Karpas-422 (cell line): Measurements from ENCODE around the gene ANKRD63. TPM values are rescaled to one million over a fixed set of nuclear protein-coding genes. Genes with fewer than 3 reads are reported as not detected.

Source experiments
- DNase-seq: peaks from one replicate; pipeline ENCODE4 v3.0.0-alpha.2; 2015
- H2AFZ ChIP-seq: fragments of 200-600 bp; sonication (generic); 2 replicates; pipeline ENCODE4 v1.6.1; 2014; ENCODE audit warnings: antibody characterized with exemption, low read length, mixed read lengths
- H3K27ac ChIP-seq: fragments of 200-600 bp; sonication (generic); 2 replicates; pipeline ENCODE4 v1.5.1; 2014; ENCODE audit warnings: mild to moderate bottlenecking, low read length, moderate library complexity
- H3K27me3 ChIP-seq: fragments of 200-600 bp; sonication (generic); 2 replicates; pipeline ENCODE4 v1.6.1; 2014; ENCODE audit warnings: low read length, mixed read lengths
- H3K36me3 ChIP-seq: fragments of 200-600 bp; sonication (generic); 2 replicates; pipeline ENCODE4 v1.6.1; 2014; ENCODE audit warnings: low read length, mixed read lengths; ENCODE audit not compliant: insufficient read depth
- H3K4me1 ChIP-seq: fragments of 200-600 bp; sonication (generic); 2 replicates; pipeline ENCODE4 v1.6.1; 2014; ENCODE audit warnings: mild to moderate bottlenecking, low read length, mixed read lengths
- H3K4me2 ChIP-seq: fragments of 200-600 bp; sonication (generic); 2 replicates; pipeline ENCODE4 v1.6.1; 2014; ENCODE audit warnings: low read length, low read depth, mild to moderate bottlenecking; ENCODE audit not compliant: poor library complexity, severe bottlenecking
- H3K4me3 ChIP-seq: fragments of 200-600 bp; sonication (generic); 2 replicates; pipeline ENCODE4 v1.5.1; 2014; ENCODE audit warnings: mild to moderate bottlenecking, antibody characterized with exemption, low read length, mixed read lengths
- H3K79me2 ChIP-seq: fragments of 200-600 bp; sonication (generic); 2 replicates; pipeline ENCODE4 v1.6.1; 2014; ENCODE audit warnings: mild to moderate bottlenecking, low read length, mixed read lengths
- H3K9ac ChIP-seq: fragments of 200-600 bp; sonication (generic); 2 replicates; pipeline ENCODE4 v1.6.0; 2014; ENCODE audit warnings: low read length
- H3K9me2 ChIP-seq: fragments of 200-600 bp; sonication (generic), shearing (Covaris generic); replicated peaks from 2 replicates; pipeline ENCODE4 v1.6.0; 2014; ENCODE audit warnings: mild to moderate bottlenecking, low read length, moderate library complexity; ENCODE audit not compliant: insufficient read depth
- H3K9me3 ChIP-seq: fragments of 300-700, 200-600 bp; sonication (generic); 2 replicates; pipeline ENCODE4 v1.6.1; 2014; ENCODE audit warnings: low read length, mixed read lengths
- H4K20me1 ChIP-seq: fragments of 200-600 bp; sonication (generic); 2 replicates; pipeline ENCODE4 v1.6.1; 2014; ENCODE audit warnings: mild to moderate bottlenecking, antibody characterized with exemption, low read length, low read depth; ENCODE audit not compliant: insufficient read depth
- total RNA-seq: library from RNA; depleted of rRNA; stranded (reverse); fragments of >200 nt; shearing (Covaris generic); gene quantifications from 2 replicates; pipeline ENCODE4 v1.2.3, GENCODE V29; 2014; ENCODE audit warnings: low replicate concordance

The ANKRD63 gene
- total RNA-seq, 1 experiment from 2014 or later, result not detected

DNA sequence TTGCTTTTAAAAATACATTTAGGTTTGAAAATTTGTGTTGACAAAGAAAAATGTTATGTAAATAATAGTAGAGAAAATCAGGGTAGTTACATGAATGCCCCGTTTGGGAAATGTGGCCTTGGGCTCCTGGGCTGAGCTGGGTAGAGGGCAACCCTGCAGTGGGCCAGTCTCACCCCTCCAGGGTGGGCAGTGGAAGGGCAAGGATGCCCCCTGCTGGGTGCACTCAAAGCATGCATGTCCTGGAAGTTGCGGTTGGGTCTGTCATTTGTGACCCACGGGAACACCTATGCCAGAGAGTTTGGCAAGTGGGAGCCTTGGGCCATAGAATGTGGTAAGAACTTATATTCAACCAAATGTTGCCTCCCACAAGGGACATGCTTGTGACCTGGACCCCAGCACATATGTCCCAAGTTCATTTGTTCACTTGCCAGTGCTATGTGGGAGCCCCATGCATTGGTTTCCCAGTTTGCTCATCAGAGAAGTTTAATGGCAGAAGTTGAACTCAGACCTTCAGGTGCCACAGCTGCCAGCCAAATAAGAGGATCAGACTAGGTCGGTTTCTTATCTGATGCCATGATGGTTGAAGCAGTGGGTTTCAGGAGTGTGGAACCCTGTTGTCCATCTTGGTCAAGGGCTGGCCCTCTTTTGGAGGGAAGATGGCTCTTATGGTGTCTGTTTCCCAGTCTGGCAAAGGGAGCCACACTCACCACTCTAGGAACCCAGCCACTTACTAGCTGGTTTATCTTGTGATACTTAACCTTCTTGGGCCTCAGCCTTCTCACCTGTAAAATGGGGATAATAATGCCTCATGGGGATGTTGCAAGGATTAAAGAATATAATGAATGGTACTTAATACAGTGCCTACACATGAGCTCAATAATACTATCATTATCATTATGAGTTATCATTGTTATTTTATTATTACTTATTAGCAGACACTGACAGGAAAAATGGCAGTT is 27.4 kb upstream of the ANKRD63 start:
- no peaks in the 10 kb centered on the region for H3K27me3 ChIP-seq
- H3K9me3 ChIP-seq, result no peaks in the 10 kb centered on the region
- H3K79me2 ChIP-seq, result no peaks in the 10 kb centered on the region
- H3K9ac ChIP-seq, result no peak overlapping the region
- H2AFZ ChIP-seq, result no peak overlapping the region
- no peak overlapping the region for H3K4me2 ChIP-seq
- H3K4me3 ChIP-seq, result no peak overlapping the region
- H3K9me2 ChIP-seq, result no peaks in the 10 kb centered on the region
- H3K4me1 ChIP-seq, result peaks cover 42% of the 10 kb centered on the region
- no peak overlapping the region for H3K27ac ChIP-seq
- H4K20me1 ChIP-seq, result no peaks in the 10 kb centered on the region
- no peaks in the 10 kb centered on the region for H3K36me3 ChIP-seq
- DNase-seq, result peak; percentile 87

DNA sequence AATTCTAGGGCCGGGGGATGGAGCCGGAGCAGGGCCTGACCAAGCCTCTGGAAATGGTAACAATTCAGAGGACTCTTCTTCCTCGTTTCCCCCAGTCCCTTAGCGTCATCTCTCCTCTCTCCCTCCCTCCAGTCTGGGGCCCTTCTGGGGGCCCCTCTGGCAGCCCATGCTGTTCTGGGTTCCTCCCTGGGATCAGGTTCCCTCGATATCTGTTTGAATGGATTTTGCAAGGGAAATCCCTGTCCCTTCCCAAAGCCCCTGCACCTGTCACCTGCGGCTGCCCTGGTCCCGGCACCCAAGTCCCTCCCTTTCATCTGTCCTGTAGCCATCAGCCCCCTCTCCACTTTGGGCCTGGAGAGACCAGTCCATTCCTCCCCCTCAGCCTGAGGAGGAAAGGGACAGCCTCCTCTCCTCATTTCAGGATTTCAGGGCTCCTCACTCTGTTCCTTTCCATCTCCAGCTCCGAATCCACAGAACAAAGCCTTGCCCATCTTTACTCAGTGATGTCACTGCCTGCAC is 26.5 kb upstream of the ANKRD63 start:
- no peaks in the 10 kb centered on the region for H3K27me3 ChIP-seq
- H3K79me2 ChIP-seq, result no peaks in the 10 kb centered on the region
- no peak overlapping the region for H3K9ac ChIP-seq
- no peak overlapping the region for H3K4me3 ChIP-seq
- H3K9me2 ChIP-seq, result no peaks in the 10 kb centered on the region
- no peak for DNase-seq
- no peak overlapping the region for H3K27ac ChIP-seq
- no peak overlapping the region for H3K4me2 ChIP-seq
- no peaks in the 10 kb centered on the region for H3K9me3 ChIP-seq
- no peaks in the 10 kb centered on the region for H4K20me1 ChIP-seq
- peaks cover 42% of the 10 kb centered on the region for H3K4me1 ChIP-seq
- H2AFZ ChIP-seq, result no peak overlapping the region
- H3K36me3 ChIP-seq, result no peaks in the 10 kb centered on the region

- Histone ChIP-seq H4K20me1 (no peaks in the 10 kb centered on the region), H3K27ac (peak within 1 kb of the TSS; percentile 70), H3K9me3 (no peaks in the 10 kb centered on the region), H3K79me2 (no peaks in the 10 kb centered on the region), H3K4me2 (peak within 1 kb of the TSS; percentile 74), H3K36me3 (no peaks in the 10 kb centered on the region), H3K4me3 (peak within 1 kb of the TSS; percentile 59; the same call in 1 of the 2 replicates), H3K4me1 (peaks cover 33% of the 10 kb centered on the region), H3K27me3 (no peaks in the 10 kb centered on the region), H3K9ac (peak within 1 kb of the TSS; percentile 65), H2AFZ (no peak within 1 kb of the TSS), H3K9me2 (no peaks in the 10 kb centered on the region)
- DNase-seq, result peak; percentile 74
Measured at GRCh38 chr15:40307421-40308211, 24.8 kb upstream of the ANKRD63 start, which contains the start of gene PLCB2. Gene PLCB2 (minus strand): TSS chr15:40307935. CDS start chr15:40307672, 263 bp downstream.

DNA sequence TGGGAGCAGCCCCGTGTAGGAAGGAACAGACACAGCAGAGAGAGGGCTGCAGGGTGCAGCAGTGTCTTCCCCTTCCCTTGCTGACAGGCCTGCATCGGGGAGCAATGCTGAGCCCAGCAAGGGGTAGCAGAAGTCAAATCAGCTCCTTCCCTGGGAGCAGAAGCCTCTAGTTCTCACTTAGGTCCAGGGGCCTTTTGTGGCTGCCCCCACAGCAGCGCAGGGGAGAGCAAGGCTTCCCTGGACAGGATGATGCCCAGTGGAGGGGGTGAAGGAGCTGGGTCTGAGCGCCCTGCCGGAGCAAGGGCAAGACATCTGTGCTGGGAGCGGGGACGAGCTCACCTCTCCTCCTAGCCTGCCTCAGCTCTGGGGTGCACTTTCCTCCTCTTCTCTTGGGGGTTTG is 24.0 kb upstream of the ANKRD63 start:
- Histone ChIP-seq H3K27ac (no peak overlapping the region), H3K9me3 (no peaks in the 10 kb centered on the region), H3K4me2 (peak overlapping the region; percentile 74), H3K9ac (peak overlapping the region; percentile 65), H2AFZ (no peak overlapping the region), H3K4me3 (peak overlapping the region; percentile 48; the same call in 1 of the 2 replicates), H4K20me1 (no peaks in the 10 kb centered on the region), H3K9me2 (no peaks in the 10 kb centered on the region), H3K4me1 (peaks cover 33% of the 10 kb centered on the region), H3K79me2 (no peaks in the 10 kb centered on the region), H3K36me3 (no peaks in the 10 kb centered on the region), H3K27me3 (no peaks in the 10 kb centered on the region)
- no peak for DNase-seq

- Histone ChIP-seq H3K36me3 (no peaks in the 10 kb centered on the region), H3K27me3 (no peaks in the 10 kb centered on the region), H3K4me2 (peak overlapping the region; percentile 74), H3K27ac (no peak overlapping the region), H2AFZ (no peak overlapping the region), H3K4me1 (peaks cover 33% of the 10 kb centered on the region), H3K9me2 (no peaks in the 10 kb centered on the region), H3K9me3 (no peaks in the 10 kb centered on the region), H3K4me3 (no peak overlapping the region; the same call in 1 of the 2 replicates), H3K79me2 (no peaks in the 10 kb centered on the region), H3K9ac (peak overlapping the region; percentile 65), H4K20me1 (no peaks in the 10 kb centered on the region)
- no peak for DNase-seq
Measured at GRCh38 chr15:40306371-40306770, 23.5 kb upstream of the ANKRD63 start.

DNA sequence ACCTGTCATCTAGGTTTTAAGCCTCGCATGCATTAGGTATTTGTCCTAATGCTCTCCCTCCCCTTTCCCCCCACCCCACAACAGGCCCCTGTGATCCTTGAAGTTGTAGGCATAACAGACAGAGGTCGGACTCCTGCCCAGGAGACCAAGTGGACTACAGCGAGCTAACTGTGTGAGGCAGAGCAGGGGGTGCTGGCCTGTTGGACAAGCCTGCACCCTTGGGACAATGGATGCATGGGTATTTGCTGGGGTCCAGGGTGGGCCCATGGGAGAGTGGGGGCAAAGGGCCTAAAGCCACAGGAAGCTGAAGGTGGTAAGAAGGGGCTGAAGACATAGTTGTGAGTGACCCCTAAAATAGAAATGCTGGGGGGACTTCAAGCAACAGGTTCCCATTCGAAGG is 22.4 kb upstream of the ANKRD63 start:
- Histone ChIP-seq H3K9ac (no peak overlapping the region), H3K4me2 (no peak overlapping the region), H3K4me3 (no peak overlapping the region), H4K20me1 (no peaks in the 10 kb centered on the region), H3K9me2 (no peaks in the 10 kb centered on the region), H3K79me2 (no peaks in the 10 kb centered on the region), H3K4me1 (peaks cover 33% of the 10 kb centered on the region), H3K9me3 (peaks cover 7% of the 10 kb centered on the region), H2AFZ (no peak overlapping the region), H3K36me3 (no peaks in the 10 kb centered on the region), H3K27me3 (no peaks in the 10 kb centered on the region; the same call in 1 of the 2 replicates), H3K27ac (no peak overlapping the region)
- DNase-seq, result no peak

- DNase-seq, result no peak
- Histone ChIP-seq H3K27ac (no peak overlapping the region), H3K4me1 (peaks cover 22% of the 10 kb centered on the region), H2AFZ (no peak overlapping the region), H4K20me1 (no peaks in the 10 kb centered on the region), H3K4me2 (no peak overlapping the region), H3K27me3 (no peaks in the 10 kb centered on the region; the same call in 1 of the 2 replicates), H3K9me3 (peaks cover 8% of the 10 kb centered on the region), H3K9ac (no peak overlapping the region), H3K36me3 (0 out of 2 replicates have a peak, but pooled peaks cover 3% of the 10 kb centered on the region), H3K79me2 (no peaks in the 10 kb centered on the region), H3K4me3 (no peak overlapping the region), H3K9me2 (no peaks in the 10 kb centered on the region)
Measured at GRCh38 chr15:40303576-40303975, 20.7 kb upstream of the ANKRD63 start.
